Esophagus squamous epithelium (tissue), 4 donors: Measurements from ENCODE around the gene SLC26A9.

ENCODE experiments used
- CTCF ChIP-seq, 6 experiments: fragments of 450-650 bp in 4 of 6; fragments of 200-600 bp in 2 of 6; sonication (generic) in 2 of 6; IDR thresholded peaks; one replicate each; pipeline ENCODE4 v1.5.1; 2016 to 2019; ENCODE audit warnings: antibody characterized with exemption in 6 of 6, mild to moderate bottlenecking in 4 of 6, moderate library complexity in 4 of 6
- POLR2A ChIP-seq, 4 donors: fragments of 450-650 bp; IDR thresholded peaks; one replicate each; pipeline ENCODE4 v1.6.1; 2017; ENCODE audit warnings: antibody characterized with exemption in 4 of 4, mild to moderate bottlenecking in 4 of 4, moderate library complexity in 3 of 4

GRCh38 chr1:205934788-205935187, 8.5 kb downstream of the SLC26A9 start:
- TF ChIP-seq CTCF (IDR thresholded peaks at IDR 0.05) (no peak), POLR2A (IDR thresholded peaks at IDR 0.05) (no peak)
